Stimulated activated CD8-positive, alpha-beta memory T cell treated with anti-CD3 and anti-CD28 coated beads, Interleukin-4, amount 100 ng/mL, for 48 hours (primary cell): ENCODE data around the gene MSX1.
"Not testable (repeated sequence)": the region's sequence is repeated elsewhere in the genome, so short reads cannot be mapped to it uniquely, and the experiment has no call there.

Experiments
- DNase-seq: peaks from one replicate; pipeline ENCODE4 v3.0.0-alpha.2; 2020

Gene MSX1

GRCh38 chr4:4859325-4859798 is at the start of gene MSX1:
Gene MSX1, plus strand, starts transcription at chr4:4859665. Its CDS starts 235 bp downstream, at chr4:4859900.
- peak; percentile 74 for DNase-seq

GRCh38 chr4:4810092-4810774 is 49.2 kb upstream of the MSX1 start:
- no peak for DNase-seq

- no peak for DNase-seq
These were observed 48.7 kb upstream of the MSX1 start for GRCh38 chr4:4810778-4811177.

- DNase-seq = no peak
These were observed 47.2 kb upstream of the MSX1 start for GRCh38 chr4:4812145-4812794.

- DNase-seq = no peak
These were observed 40.9 kb upstream of the MSX1 start for GRCh38 chr4:4818415-4819212.

- DNase-seq = no peak
These were observed 40.3 kb upstream of the MSX1 start for GRCh38 chr4:4819213-4819606.

GRCh38 chr4:4820261-4820660 is 39.2 kb upstream of the MSX1 start:
- DNase-seq = no peak

GRCh38 chr4:4820739-4821138 is 38.7 kb upstream of the MSX1 start:
- no peak for DNase-seq

- no peak for DNase-seq
These were observed 37.9 kb upstream of the MSX1 start for GRCh38 chr4:4821577-4821976.

- DNase-seq = not testable (repeated sequence)
These were observed 37.2 kb upstream of the MSX1 start for GRCh38 chr4:4822286-4822685.

- DNase-seq = no peak
These were observed 35.8 kb upstream of the MSX1 start for GRCh38 chr4:4823621-4824162.

GRCh38 chr4:4824232-4824631 is 35.2 kb upstream of the MSX1 start:
- DNase-seq = no peak

GRCh38 chr4:4825431-4825830 is 34.0 kb upstream of the MSX1 start:
- no peak for DNase-seq

GRCh38 chr4:4829837-4830236 is 29.6 kb upstream of the MSX1 start:
- DNase-seq = no peak

GRCh38 chr4:4831266-4831665 is 28.2 kb upstream of the MSX1 start:
- DNase-seq = no peak

GRCh38 chr4:4831825-4832224 is 27.6 kb upstream of the MSX1 start:
- no peak for DNase-seq

- DNase-seq = no peak
These were observed 23.4 kb upstream of the MSX1 start for GRCh38 chr4:4836044-4836443.

GRCh38 chr4:4837316-4837715 is 22.1 kb upstream of the MSX1 start:
- DNase-seq = no peak

- DNase-seq = no peak
These were observed 21.2 kb upstream of the MSX1 start for GRCh38 chr4:4838051-4838935.

GRCh38 chr4:4838936-4839810 is 20.3 kb upstream of the MSX1 start:
- no peak for DNase-seq

- no peak for DNase-seq
These were observed 19.1 kb upstream of the MSX1 start for GRCh38 chr4:4840351-4840750.
